GM19452 (cell line): ENCODE results near the gene ACOX3.
"Not testable (repeated sequence)": the region's sequence is repeated elsewhere in the genome, so short reads cannot be mapped to it uniquely, and the experiment has no call there.

ENCODE experiments used
- ATAC-seq: cut with Tn5 transposase; IDR thresholded peaks from one replicate; pipeline ENCODE4 v1.9.1; 2021; ENCODE audit not compliant: unreplicated experiment

The ACOX3 gene

GRCh38 chr4:8359193-8359592 is 81.3 kb downstream of the ACOX3 start:
- ATAC-seq, result no peak

GRCh38 chr4:8356856-8357255 is 83.7 kb downstream of the ACOX3 start:
- no peak for ATAC-seq

- no peak for ATAC-seq
Observed at GRCh38 chr4:8355864-8356565, 84.5 kb downstream of the ACOX3 start.

DNA sequence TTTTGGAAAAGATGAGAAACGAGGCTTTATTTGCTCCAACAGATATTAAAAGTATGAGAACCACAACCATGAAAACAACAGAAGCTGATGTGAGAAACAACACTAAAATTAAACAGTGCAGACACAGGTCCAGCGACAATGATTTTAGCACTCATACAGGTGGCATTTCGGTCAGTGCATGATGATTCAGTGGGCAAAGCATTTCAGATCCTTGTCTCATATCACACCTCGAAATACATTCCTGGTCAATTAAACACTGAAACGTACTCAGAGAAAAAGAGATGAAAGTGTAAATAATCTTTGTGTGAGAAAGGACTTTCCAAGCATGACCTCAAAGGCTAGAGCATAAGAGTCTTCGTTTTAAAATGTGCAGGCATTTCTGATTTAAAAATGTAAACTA is 85.2 kb downstream of the ACOX3 start:
- no peak for ATAC-seq

DNA sequence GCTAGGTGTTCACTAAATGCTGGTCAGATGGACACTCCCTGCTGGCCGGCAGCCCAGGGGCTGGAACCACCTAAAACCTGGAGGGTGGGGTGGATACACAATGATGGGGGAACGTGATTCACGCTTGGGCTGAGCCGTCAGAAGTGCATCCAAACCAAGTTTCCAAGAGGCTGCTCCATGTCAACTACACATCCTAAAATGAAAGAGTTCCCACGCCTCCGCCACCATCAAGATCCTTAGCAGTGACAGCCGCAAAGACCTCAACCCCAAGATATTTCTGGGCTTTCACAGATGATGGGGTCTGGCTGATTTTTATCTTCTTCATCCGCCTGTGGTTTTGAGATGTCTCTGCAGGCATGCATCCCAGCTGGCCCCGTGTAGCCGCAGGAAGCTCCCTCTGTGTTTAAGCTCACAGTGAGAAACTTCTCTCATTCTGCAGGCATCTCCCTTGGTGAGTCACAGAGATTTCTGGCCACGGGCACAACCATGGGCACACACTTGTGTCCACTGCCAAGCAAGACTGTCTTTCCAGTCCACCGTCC is 86.5 kb downstream of the ACOX3 start:
- ATAC-seq, result no peak

GRCh38 chr4:8353158-8353669 is 87.3 kb downstream of the ACOX3 start:
- ATAC-seq, result no peak

DNA sequence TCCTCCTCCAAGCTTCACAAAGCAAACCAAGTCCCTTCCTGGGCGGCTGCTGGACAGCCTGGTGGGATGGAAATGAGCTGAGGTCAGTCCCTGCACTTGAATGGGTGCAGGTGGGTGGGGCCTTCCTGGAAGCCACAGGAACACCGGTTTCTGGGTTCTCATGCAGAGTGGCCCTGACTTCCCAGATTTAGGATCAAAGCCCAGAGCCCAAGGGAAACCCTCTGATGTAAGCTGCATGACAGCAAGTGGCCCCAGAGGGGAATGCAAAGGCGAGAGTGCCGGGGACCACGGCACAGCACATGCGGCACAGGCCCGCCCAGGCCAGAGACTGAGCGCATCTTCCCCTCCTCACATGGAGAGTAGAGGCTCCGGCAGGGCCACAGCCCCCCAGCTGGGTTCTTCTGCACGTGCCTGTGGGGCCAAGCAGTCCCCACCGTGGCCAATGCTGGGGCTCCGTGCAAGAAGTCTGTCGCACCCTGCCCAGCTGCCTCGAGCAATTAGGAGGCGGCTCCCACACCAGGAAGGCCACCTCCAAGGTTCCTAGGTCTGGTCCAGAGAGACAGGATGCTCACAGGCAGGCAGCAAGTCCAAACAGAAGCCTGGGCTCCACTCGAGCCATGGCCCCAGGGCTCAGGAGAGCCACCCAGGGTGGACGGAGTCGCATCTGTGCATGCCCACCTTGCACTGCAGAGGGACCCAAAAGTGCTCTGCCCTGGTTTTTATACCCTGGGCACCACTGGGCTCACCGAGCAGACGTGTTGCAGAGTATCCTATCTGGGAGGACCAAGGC is 88.0 kb downstream of the ACOX3 start:
- no peak for ATAC-seq

DNA sequence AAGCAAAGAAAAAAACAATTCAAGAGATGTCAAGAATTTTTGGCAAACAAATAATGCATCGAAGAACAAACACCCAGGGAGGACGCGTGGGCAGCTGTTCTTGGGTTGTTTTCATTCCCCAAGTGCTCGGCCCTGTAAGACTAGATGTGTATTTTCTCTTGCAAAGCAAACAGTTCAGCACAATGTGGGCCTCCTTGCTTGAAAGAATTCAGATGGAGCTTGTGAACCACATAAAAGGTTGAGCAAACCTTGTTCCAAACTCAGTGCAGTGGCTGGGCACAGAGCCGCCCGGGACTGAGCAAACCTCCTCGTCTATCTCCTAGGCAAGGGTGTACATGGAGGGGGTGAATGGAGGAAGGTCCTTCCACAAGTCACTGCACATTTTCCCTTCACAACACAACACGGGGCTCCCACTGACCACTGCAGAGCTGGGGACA is 88.6 kb downstream of the ACOX3 start:
- no peak for ATAC-seq

DNA sequence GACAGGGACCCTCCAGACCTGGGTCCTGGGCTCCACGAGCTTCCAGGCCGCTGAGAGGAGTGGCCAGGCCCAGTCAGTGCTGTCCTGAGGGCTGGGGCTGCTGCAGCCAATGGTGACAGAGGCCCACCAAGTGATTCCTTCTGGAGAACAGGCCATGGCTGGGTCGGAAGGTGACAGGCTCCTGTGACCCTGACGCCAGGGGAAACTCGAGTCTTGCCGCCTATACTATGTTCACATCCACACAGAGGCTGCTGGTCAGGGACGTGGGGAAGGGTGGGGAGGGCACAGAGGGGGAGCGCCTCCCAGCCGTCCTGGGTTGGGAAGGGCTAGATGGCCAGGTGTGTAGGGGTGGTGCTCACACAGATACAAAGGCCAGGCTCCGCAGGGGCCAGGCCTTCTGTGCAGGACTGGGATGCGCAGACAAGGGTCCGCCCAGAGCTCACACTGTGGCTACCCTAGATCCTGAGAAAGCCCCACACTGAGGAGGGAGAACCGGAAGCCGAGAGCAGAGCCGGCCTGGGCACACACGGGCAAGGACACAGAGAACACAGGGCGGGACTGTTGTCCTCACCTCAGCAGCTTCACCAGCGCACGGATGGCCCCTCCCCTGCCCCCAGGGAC is 89.6 kb downstream of the ACOX3 start:
- ATAC-seq, result no peak

- no peak for ATAC-seq
Observed at GRCh38 chr4:8350352-8350751, 90.2 kb downstream of the ACOX3 start.

GRCh38 chr4:8349664-8350236 is 90.8 kb downstream of the ACOX3 start:
- ATAC-seq, result no peak

DNA sequence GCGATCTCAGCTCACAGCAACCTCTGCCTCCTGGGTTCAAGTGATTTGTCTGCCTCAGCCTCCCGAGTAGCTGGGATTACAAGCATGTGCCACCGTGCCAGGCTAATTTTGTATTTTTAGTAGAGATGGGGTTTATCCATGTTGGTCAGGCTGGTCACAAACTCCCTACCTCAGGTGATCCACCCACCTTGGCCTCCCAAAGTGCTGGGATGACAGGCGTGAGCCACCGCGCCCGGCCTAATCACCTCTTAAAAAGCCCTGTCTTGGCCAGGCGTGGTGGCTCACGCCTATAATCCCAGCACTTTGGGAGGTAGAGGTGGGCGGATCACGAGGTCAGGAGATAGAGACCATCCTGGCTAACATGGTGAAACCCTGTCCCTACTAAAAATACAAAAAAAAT is 91.3 kb downstream of the ACOX3 start:
- ATAC-seq, result not testable (repeated sequence)

- ATAC-seq, result no peak
Observed at GRCh38 chr4:8348071-8348470, 92.5 kb downstream of the ACOX3 start.

GRCh38 chr4:8347660-8348059 is 92.9 kb downstream of the ACOX3 start:
- no peak for ATAC-seq

DNA sequence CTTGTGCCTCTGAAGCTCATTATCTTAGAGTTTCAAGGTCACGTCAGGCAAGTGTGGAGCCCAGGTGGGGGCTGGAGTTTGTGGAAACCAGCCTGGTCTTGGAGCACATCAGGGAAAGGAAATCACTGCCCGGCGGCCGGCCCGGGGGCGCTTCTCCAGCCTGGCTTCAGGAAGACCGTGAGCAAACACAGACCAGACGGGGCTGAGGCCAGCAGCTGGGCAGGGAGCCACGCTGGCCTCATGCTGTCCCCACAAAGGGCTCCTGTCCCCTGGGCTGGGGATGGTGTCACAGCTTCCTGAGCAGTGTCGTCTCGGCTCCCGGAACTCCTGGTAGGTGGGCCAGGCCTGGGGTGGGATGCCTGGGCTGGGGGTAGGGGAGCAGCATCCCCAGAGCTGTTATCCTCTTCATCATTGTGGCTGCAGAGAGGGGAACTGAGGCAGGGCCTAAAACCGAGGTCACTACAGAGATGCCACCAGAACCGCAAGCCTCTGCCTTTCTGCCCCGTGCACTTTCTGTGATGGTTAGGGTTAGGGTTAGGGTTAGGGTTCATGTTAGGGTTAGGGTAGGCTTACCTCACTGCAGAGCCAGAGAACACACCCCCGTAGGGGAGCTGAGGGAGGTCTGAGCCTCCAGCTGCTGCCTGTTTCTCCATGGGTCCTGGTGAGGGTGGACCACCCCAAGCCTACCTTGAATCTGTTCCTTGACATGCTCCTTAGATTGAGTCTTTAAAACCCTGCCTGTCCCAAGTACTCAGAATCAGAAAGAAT is 93.5 kb downstream of the ACOX3 start:
- ATAC-seq, result no peak

GRCh38 chr4:8345946-8346814 is 94.3 kb downstream of the ACOX3 start:
- no peak for ATAC-seq

DNA sequence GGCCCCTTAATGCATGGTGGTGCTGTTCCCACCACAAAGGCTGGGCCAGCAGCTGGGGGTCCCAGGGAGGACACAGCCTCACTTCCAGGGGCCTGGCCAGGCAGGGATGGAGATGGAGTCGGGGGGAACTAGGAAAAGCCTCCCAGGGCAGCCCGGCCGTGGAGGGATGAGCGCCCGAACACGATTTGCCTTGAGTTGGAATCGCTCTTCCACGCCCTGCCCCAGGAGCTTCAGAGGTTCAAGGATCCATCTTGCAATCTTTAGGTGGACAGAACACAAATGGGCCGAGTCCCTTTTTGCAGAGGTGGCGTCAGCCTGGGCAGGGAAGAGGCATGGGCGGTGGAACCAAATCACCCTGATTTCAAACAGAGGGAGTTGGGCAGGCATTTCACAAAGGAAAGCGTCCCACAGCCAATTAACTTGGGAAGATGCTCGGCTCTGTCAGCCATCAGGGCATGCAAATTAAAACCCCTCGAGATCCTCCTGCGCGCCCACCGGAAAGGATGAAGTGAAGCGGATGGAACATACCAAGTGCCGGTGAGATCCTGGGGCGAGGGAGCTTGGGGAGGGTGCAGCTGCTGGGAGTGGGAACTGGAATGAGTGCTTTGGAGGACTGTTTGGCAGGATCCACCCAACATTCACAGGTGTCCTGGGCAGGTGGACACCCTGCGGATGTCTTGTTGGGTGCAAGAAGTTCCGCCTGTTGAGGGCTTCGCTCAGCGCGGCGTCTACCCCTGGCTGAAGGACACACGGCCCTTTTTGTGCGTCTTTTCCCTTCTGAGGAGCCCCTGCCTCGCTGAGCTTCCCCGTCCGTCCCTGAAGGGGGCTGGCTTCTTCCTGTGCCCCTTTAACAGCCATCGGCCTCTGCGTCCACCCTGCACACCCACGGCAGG is 95.2 kb downstream of the ACOX3 start:
- no peak for ATAC-seq

- no peak for ATAC-seq
Observed at GRCh38 chr4:8344377-8344776, 96.1 kb downstream of the ACOX3 start.

GRCh38 chr4:8343967-8344331 is 96.6 kb downstream of the ACOX3 start:
- ATAC-seq, result no peak
